K562 (cell line): ENCODE results near the gene RAMP2. TPM values are rescaled to one million over a fixed set of nuclear protein-coding genes. Genes with fewer than 3 reads are reported as not detected.

Experiments
- CBFA2T3 ChIP-seq: fragments of 450-650 bp; IDR thresholded peaks from 2 replicates; pipeline ENCODE4 v1.6.1; 2017
- E2F3 ChIP-seq: fragments of 250-450 bp; sonication (Bioruptor Pico); IDR thresholded peaks from 2 replicates; pipeline ENCODE4 v1.4.0; 2020; ENCODE audit warnings: mild to moderate bottlenecking
- ELF2 ChIP-seq: fragments of 250-450 bp; sonication (Bioruptor Pico); IDR thresholded peaks from 2 replicates; pipeline ENCODE4 v1.5.0; 2021; ENCODE audit warnings: mild to moderate bottlenecking
- MEIS2 ChIP-seq: fragments of 450-650 bp; IDR thresholded peaks from 2 replicates; pipeline ENCODE4 v1.6.1; 2014; ENCODE audit warnings: mild to moderate bottlenecking; ENCODE audit not compliant: partially characterized antibody
- MXI1 ChIP-seq: IDR thresholded peaks from 2 replicates; pipeline ENCODE4 v1.6.1; 2011; ENCODE audit warnings: low read depth, mild to moderate bottlenecking, improper control_type of control experiment, low read length
- NFXL1 ChIP-seq: fragments of 450-650 bp; formaldehyde crosslinking; IDR thresholded peaks from 2 replicates; pipeline ENCODE4 v1.4.0; 2021; ENCODE audit warnings: mild to moderate bottlenecking
- PCBP1 ChIP-seq: fragments of 200-400 bp; formaldehyde crosslinking; IDR thresholded peaks from 2 replicates; pipeline ENCODE4 v1.6.1; 2018; ENCODE audit warnings: mild to moderate bottlenecking, low read depth, low read length; ENCODE audit not compliant: poor library complexity, severe bottlenecking
- RNF2 ChIP-seq: sonication (generic); IDR thresholded peaks from 2 replicates; pipeline ENCODE4 v1.6.1; 2016
- SAFB2 ChIP-seq: fragments of 200-400 bp; formaldehyde crosslinking; IDR thresholded peaks from 2 replicates; pipeline ENCODE4 v1.6.1; 2018; ENCODE audit warnings: borderline replicate concordance, low read length, low read depth, moderate library complexity; ENCODE audit not compliant: severe bottlenecking
- SMAD3 ChIP-seq: fragments of 450-650 bp; formaldehyde crosslinking; conservative IDR thresholded peaks from 2 replicates; pipeline ENCODE4 v1.4.0; 2020; ENCODE audit warnings: mild to moderate bottlenecking
- SRSF7 ChIP-seq: fragments of 200-400 bp; formaldehyde crosslinking; optimal IDR thresholded peaks from 2 replicates; pipeline ENCODE3; 2017; ENCODE audit warnings: mild to moderate bottlenecking, low read depth, low read length
- STAG1 ChIP-seq: sonication (generic); formaldehyde crosslinking; IDR thresholded peaks from 2 replicates; pipeline ENCODE4 v1.5.0; 2020; ENCODE audit warnings: missing genetic modification reagents, borderline replicate concordance
- U2AF1 ChIP-seq: fragments of 200-400 bp; formaldehyde crosslinking; optimal IDR thresholded peaks from 2 replicates; pipeline ENCODE3; 2017; ENCODE audit warnings: mild to moderate bottlenecking, low read depth, low read length, moderate library complexity
- ZNF212 ChIP-seq: fragments of 450-650 bp; formaldehyde crosslinking; IDR thresholded peaks from 2 replicates; pipeline ENCODE4 v1.4.0; 2020; ENCODE audit warnings: mild to moderate bottlenecking
- ZNF57 ChIP-seq: fragments of 450-650 bp; formaldehyde crosslinking; IDR thresholded peaks from 2 replicates; pipeline ENCODE4 v1.4.0; 2020; ENCODE audit warnings: mild to moderate bottlenecking, moderate library complexity
- ZNF644 ChIP-seq: fragments of 200-800 bp; sonication (Bioruptor generic); IDR thresholded peaks from 2 replicates; pipeline ENCODE4 v1.6.1; 2016; ENCODE audit warnings: low read depth, missing genetic modification characterization, missing compliant biosample characterization
- polyA plus RNA-seq, 8 experiments: library from polyadenylated mRNA; depleted of rRNA in 4 of 8; stranded (reverse) in 5 of 8; unstranded in 3 of 8; fragments of >200 nt; fragmentation: Nextera tagmentation in 2 of 8; fragmentation: Illumina TruSeq in 1 of 8; extraction: Ambion mirVana in 2 of 8; extraction: Trizol in 1 of 8; gene quantifications; 2 replicates each; pipeline versions ENCODE4 v1.2.1 to v1.2.3, GENCODE V29; 2011 to 2014; ENCODE audit warnings: inconsistent platforms in 1 of 8, missing spikeins in 1 of 8
- total RNA-seq, 7 experiments: library from RNA; depleted of rRNA in 6 of 7; stranded (reverse); fragments of >200 nt in 6 of 7; fragmentation: Illumina TruSeq in 2 of 7; extraction: Trizol in 2 of 7; gene quantifications; 2 replicates each; pipeline versions ENCODE4 v1.2.1 to v1.2.3, GENCODE V29; 2011 to 2021; ENCODE audit warnings: low replicate concordance in 1 of 7
- TF ChIP-seq, protein P1 (sequence below), 2 experiments: fragments of 450-650 bp; IDR thresholded peaks; 2 replicates each; pipeline ENCODE4 v1.6.1; 2018; ENCODE audit warnings: mild to moderate bottlenecking in 2 of 2, low read depth in 1 of 2; ENCODE audit not compliant: partially characterized antibody in 2 of 2
- TF ChIP-seq, protein P2 (sequence below): fragments of 450-650 bp; conservative IDR thresholded peaks from 2 replicates; pipeline ENCODE4 v1.6.1; 2016; ENCODE audit warnings: missing genetic modification characterization, low read depth, mild to moderate bottlenecking, missing compliant biosample characterization, moderate library complexity
- TF ChIP-seq, protein P3 (sequence below): sonication (generic); formaldehyde crosslinking; IDR thresholded peaks from 2 replicates; pipeline ENCODE4 v1.8.1; 2023; ENCODE audit warnings: mild to moderate bottlenecking, missing genetic modification reagents, moderate library complexity
- TF ChIP-seq, protein P4 (sequence below): fragments of 250-450 bp; sonication (Bioruptor Pico); IDR thresholded peaks from 2 replicates; pipeline ENCODE4 v1.8.0; 2021; ENCODE audit warnings: mild to moderate bottlenecking, moderate library complexity

RAMP2 gene
- total and polyA plus RNA-seq, 9 of the 15 experiments (the other 6 are each of a cell fraction or from before 2014, with no cell fraction given) = not detected

DNA sequence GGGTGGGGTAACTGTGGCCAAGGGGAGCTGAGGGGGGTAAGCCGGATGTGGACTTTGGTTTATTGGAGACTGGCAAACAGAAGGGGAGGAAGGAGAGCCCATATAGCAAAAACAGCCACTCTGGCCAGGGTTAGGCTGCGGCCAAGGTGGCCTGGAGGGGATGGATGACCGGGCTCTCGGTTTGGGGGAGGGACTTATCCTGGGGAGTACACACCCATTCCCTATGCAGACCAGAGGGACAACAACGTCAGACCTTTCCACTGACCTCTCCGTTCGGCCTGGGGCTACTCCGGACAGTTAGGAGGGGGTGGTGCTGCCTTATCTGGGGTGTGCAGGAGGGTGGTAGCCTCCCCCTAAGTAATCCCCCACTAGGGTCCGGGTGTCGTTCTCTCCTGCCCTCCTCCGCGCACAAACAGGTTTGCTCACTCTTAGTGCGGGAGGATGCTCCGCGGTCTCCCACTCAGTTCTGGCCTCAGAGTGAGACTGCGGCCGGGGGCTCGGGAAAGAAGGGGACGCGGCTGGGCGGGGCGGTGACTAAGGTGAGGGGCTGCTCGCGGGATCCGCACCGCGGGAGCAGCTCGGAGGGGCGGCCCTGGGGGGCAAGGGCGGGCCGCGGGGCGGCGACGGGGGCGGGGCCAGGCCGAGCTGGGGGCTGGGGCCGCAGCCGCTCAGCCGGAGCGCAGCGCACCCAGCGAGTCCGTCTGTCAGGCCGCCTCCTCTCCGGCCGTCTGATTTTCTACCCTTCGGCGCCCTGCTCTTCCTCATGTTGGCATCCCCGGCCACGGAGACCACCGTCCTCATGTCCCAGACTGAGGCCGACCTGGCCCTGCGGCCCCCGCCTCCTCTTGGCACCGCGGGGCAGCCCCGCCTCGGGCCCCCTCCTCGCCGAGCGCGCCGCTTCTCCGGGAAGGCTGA lies 19.2 kb downstream of the RAMP2 start, which contains the start of gene WNK4 (continued):
- TF ChIP-seq, protein P1, sequence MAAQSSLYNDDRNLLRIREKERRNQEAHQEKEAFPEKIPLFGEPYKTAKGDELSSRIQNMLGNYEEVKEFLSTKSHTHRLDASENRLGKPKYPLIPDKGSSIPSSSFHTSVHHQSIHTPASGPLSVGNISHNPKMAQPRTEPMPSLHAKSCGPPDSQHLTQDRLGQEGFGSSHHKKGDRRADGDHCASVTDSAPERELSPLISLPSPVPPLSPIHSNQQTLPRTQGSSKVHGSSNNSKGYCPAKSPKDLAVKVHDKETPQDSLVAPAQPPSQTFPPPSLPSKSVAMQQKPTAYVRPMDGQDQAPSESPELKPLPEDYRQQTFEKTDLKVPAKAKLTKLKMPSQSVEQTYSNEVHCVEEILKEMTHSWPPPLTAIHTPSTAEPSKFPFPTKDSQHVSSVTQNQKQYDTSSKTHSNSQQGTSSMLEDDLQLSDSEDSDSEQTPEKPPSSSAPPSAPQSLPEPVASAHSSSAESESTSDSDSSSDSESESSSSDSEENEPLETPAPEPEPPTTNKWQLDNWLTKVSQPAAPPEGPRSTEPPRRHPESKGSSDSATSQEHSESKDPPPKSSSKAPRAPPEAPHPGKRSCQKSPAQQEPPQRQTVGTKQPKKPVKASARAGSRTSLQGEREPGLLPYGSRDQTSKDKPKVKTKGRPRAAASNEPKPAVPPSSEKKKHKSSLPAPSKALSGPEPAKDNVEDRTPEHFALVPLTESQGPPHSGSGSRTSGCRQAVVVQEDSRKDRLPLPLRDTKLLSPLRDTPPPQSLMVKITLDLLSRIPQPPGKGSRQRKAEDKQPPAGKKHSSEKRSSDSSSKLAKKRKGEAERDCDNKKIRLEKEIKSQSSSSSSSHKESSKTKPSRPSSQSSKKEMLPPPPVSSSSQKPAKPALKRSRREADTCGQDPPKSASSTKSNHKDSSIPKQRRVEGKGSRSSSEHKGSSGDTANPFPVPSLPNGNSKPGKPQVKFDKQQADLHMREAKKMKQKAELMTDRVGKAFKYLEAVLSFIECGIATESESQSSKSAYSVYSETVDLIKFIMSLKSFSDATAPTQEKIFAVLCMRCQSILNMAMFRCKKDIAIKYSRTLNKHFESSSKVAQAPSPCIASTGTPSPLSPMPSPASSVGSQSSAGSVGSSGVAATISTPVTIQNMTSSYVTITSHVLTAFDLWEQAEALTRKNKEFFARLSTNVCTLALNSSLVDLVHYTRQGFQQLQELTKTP (IDR thresholded peaks at IDR 0.05; ENCODE audit: low read depth in 1 of 2, partially characterized antibody in 2 of 2) = no peak
- no peak for TF ChIP-seq ELF2 (CRISPR knock-in tag)
- TF ChIP-seq PCBP1 = no peak
- TF ChIP-seq, protein P2, sequence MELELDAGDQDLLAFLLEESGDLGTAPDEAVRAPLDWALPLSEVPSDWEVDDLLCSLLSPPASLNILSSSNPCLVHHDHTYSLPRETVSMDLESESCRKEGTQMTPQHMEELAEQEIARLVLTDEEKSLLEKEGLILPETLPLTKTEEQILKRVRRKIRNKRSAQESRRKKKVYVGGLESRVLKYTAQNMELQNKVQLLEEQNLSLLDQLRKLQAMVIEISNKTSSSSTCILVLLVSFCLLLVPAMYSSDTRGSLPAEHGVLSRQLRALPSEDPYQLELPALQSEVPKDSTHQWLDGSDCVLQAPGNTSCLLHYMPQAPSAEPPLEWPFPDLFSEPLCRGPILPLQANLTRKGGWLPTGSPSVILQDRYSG (tag) = no peak
- TF ChIP-seq SAFB2 = no peak
- TF ChIP-seq NFXL1 (CRISPR knock-in tag) = no peak
- TF ChIP-seq E2F3 (CRISPR knock-in tag) = no peak
- no peak for TF ChIP-seq STAG1
- TF ChIP-seq MEIS2 = peak; percentile 16
- TF ChIP-seq, protein P3, sequence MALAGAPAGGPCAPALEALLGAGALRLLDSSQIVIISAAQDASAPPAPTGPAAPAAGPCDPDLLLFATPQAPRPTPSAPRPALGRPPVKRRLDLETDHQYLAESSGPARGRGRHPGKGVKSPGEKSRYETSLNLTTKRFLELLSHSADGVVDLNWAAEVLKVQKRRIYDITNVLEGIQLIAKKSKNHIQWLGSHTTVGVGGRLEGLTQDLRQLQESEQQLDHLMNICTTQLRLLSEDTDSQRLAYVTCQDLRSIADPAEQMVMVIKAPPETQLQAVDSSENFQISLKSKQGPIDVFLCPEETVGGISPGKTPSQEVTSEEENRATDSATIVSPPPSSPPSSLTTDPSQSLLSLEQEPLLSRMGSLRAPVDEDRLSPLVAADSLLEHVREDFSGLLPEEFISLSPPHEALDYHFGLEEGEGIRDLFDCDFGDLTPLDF = no peak
- peak; percentile 94 for TF ChIP-seq RNF2
- no peak for TF ChIP-seq U2AF1
- TF ChIP-seq, protein P4, sequence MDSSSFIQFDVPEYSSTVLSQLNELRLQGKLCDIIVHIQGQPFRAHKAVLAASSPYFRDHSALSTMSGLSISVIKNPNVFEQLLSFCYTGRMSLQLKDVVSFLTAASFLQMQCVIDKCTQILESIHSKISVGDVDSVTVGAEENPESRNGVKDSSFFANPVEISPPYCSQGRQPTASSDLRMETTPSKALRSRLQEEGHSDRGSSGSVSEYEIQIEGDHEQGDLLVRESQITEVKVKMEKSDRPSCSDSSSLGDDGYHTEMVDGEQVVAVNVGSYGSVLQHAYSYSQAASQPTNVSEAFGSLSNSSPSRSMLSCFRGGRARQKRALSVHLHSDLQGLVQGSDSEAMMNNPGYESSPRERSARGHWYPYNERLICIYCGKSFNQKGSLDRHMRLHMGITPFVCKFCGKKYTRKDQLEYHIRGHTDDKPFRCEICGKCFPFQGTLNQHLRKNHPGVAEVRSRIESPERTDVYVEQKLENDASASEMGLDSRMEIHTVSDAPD (CRISPR knock-in tag) = no peak
- TF ChIP-seq CBFA2T3 = peak; percentile 96
- TF ChIP-seq ZNF57 (CRISPR knock-in tag) = no peak
- no peak for TF ChIP-seq SMAD3 (CRISPR knock-in tag)
- TF ChIP-seq ZNF644 (tag) = no peak
- TF ChIP-seq SRSF7 = no peak
- no peak for TF ChIP-seq MXI1
- TF ChIP-seq ZNF212 = no peak
